Pericardium fibroblast (primary cell): Measurements from ENCODE around the gene PPP1R1B. TPM values are rescaled to one million over a fixed set of nuclear protein-coding genes. Genes with fewer than 3 reads are reported as not detected.

Experiments used
- total RNA-seq: library from RNA; depleted of rRNA; stranded (reverse); fragments of >200 nt; gene quantifications from 2 replicates; pipeline ENCODE4 v1.2.3, GENCODE V29; 2015

PPP1R1B gene
- 0.94 and 28.8 TPM in 2 replicates for total RNA-seq

GRCh38 chr17:39626171-39627046, at the start of gene PPP1R1B:
Gene PPP1R1B (plus strand): TSS chr17:39626952. CDS start chr17:39627393, 441 bp downstream.

DNA sequence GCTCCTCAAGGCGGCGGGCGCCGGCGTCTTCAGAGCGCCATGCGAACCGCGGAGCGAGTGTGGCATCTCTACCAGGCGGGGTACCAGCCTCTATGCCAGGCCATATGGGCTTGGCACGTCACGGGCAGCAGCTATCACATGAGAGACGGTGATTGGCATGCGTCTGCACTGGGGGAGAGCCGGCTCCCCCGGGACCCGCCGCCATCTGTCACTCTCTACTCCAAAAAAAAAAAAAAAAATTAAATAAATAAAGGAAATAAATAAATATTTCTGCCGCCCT, 19.0 kb upstream of the PPP1R1B start, which contains the start of gene NEUROD2:
Gene NEUROD2, minus strand, starts transcription at position 70 of the 280 bp plus-strand sequence. CDS start 1,321 bp downstream, outside the sequence.

GRCh38 chr17:39636927-39637736, 10.4 kb downstream of the PPP1R1B start, which contains the start of gene STARD3:
Gene STARD3 (plus strand): TSS chr17:39637144. CDS start chr17:39653532, 16,388 bp downstream.

DNA sequence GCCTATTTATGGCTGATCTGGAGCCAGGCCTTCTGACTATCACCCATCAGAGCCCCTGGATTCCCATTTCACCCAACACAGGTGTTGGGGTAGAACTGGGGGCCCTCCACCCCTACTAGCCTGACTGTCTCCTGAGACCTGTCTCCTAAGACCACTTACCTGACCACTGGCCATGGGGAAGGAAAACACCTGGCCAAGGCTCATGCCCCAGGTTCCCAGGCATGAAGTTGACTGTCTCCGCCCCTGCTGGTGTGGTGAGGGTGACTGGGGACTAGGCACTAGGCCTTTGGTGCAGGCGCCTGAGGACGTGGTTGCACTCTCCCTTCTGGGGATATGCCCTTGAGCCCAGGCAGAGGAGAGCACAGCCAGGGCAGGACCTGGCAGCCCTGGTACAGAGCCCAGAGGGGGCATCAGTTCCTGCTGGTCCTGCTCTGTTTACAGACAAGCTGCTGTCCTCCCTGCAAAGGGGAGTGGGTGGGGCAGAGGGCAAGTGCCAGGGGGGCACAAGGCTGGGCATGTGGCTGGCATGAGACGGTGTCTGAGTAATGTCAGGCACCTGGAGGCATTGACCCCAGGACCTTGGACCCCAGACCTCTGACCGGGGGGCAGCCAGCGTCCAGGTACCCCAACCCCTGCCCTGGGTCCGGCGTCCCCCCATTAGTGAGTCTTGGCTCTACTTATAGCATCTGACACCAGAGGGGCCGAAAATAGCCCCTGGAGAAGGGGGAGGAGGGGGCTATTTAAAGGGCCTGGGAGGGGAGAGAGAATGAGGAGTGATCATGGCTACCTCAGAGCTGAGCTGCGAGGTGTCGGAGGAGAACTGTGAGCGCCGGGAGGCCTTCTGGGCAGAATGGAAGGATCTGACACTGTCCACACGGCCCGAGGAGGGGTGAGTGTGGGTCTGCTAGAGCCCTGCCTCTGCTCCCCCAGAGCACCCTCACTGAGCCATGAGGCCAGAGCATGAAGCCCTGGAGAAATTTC, 38.1 kb downstream of the PPP1R1B start, which contains the start of gene TCAP:
Gene TCAP, plus strand, starts transcription at position 769 of the 981 bp plus-strand sequence. Its CDS starts 11 bp downstream, at position 780.

GRCh38 chr17:39667945-39668924, 41.5 kb downstream of the PPP1R1B start, which contains the start of gene PNMT:
Gene PNMT (plus strand): TSS chr17:39668453. CDS start chr17:39668476, 23 bp downstream.

Other genes with a start within 250 kb of the PPP1R1B start
- 11.9 and 12.5 TPM in 2 replicates for gene FBXL20, start 225.3 kb upstream of the PPP1R1B start, total RNA-seq
- gene MED1, start 175.7 kb upstream of the PPP1R1B start, total RNA-seq = 14.6 and 19.3 TPM in 2 replicates
- gene CDK12, start 165.5 kb upstream of the PPP1R1B start, total RNA-seq = 13.4 and 16.6 TPM in 2 replicates
- gene NEUROD2, start 19.0 kb upstream of the PPP1R1B start, total RNA-seq = not detected in 2 replicates
- gene STARD3, start 10.2 kb downstream of the PPP1R1B start, total RNA-seq = 22.5 and 47.8 TPM in 2 replicates
- gene TCAP, start 38.4 kb downstream of the PPP1R1B start, total RNA-seq = 0.12 and 3.8 TPM in 2 replicates
- 0.60 and 0.70 TPM in 2 replicates for gene PNMT, start 41.5 kb downstream of the PPP1R1B start, total RNA-seq
- gene PGAP3, start 61.1 kb downstream of the PPP1R1B start, total RNA-seq = 10.6 and 16.0 TPM in 2 replicates
- 38.3 and 47.1 TPM in 2 replicates for gene ERBB2, start 73.1 kb downstream of the PPP1R1B start, total RNA-seq
- 41.2 and 69.0 TPM in 2 replicates for gene MIEN1, start 103.6 kb downstream of the PPP1R1B start, total RNA-seq
- gene GRB7, start 111.0 kb downstream of the PPP1R1B start, total RNA-seq = 0.70 TPM in 1 of 2 replicates, not detected in the other
- not detected in 2 replicates for gene IKZF3, start 237.4 kb downstream of the PPP1R1B start, total RNA-seq
- gene ZPBP2, start 241.2 kb downstream of the PPP1R1B start, total RNA-seq = not detected in 2 replicates